ENCODE data around the gene OLFM1.
"Not testable (repeated sequence)": the region's sequence is repeated elsewhere in the genome, so short reads cannot be mapped to it uniquely, and the experiment has no call there.

OLFM1 gene

GRCh38 chr9:135141183-135141774 lies 53.8 kb downstream of the OLFM1 start:
- Histone ChIP-seq H3K9ac (ENCODE audit: low read depth in 1 of 2, low read length in 2 of 2) (no peak overlapping the region), H3K27ac (ENCODE audit: low read depth, low read length) (no peak overlapping the region), H3K36me3 (ENCODE audit: control insufficient read depth in 1 of 2, insufficient read depth in 2 of 2, low read length in 2 of 2) (no peaks in the 10 kb centered on the region), H3K9me3 (ENCODE audit: control insufficient read depth in 1 of 2, low read length in 2 of 2) (no peaks in the 10 kb centered on the region), H3K4me1 (ENCODE audit: control insufficient read depth in 1 of 2, insufficient read depth in 2 of 2, low read length in 2 of 2) (no peaks in the 10 kb centered on the region), H3K27me3 (ENCODE audit: control insufficient read depth in 1 of 2, insufficient read depth in 2 of 2, low read length in 2 of 2) (no peaks in the 10 kb centered on the region), H3K4me3 (ENCODE audit: low read depth in 1 of 2, low read length in 2 of 2) (no peak overlapping the region)

- H3K27me3 ChIP-seq (ENCODE audit: control insufficient read depth in 1 of 2, insufficient read depth in 2 of 2, low read length in 2 of 2): no peaks in the 10 kb centered on the region
Observed at GRCh38 chr9:135144581-135145170, 57.2 kb downstream of the OLFM1 start.

GRCh38 chr9:135145312-135145711 lies 57.8 kb downstream of the OLFM1 start:
- H3K27ac ChIP-seq (ENCODE audit: low read depth, low read length): no peak overlapping the region
- H3K27me3 ChIP-seq (ENCODE audit: control insufficient read depth in 1 of 2, insufficient read depth in 2 of 2, low read length in 2 of 2): no peaks in the 10 kb centered on the region
- no peaks in the 10 kb centered on the region for H3K36me3 ChIP-seq (ENCODE audit: control insufficient read depth in 1 of 2, insufficient read depth in 2 of 2, low read length in 2 of 2)
- no peak overlapping the region for H3K9ac ChIP-seq (ENCODE audit: low read depth in 1 of 2, low read length in 2 of 2)
- H3K4me1 ChIP-seq (ENCODE audit: control insufficient read depth in 1 of 2, insufficient read depth in 2 of 2, low read length in 2 of 2): no peaks in the 10 kb centered on the region
- no peak overlapping the region for H3K4me3 ChIP-seq (ENCODE audit: low read depth in 1 of 2, low read length in 2 of 2)
- H3K9me3 ChIP-seq (ENCODE audit: control insufficient read depth in 1 of 2, low read length in 2 of 2): no peaks in the 10 kb centered on the region

More at GRCh38 chr9:135144581-135145170, 57.2 kb downstream of the OLFM1 start:
- H3K36me3 ChIP-seq (ENCODE audit: control insufficient read depth in 1 of 2, insufficient read depth in 2 of 2, low read length in 2 of 2): no peaks in the 10 kb centered on the region
- no peak overlapping the region for H3K27ac ChIP-seq (ENCODE audit: low read depth, low read length)
- H3K4me1 ChIP-seq (ENCODE audit: control insufficient read depth in 1 of 2, insufficient read depth in 2 of 2, low read length in 2 of 2): no peaks in the 10 kb centered on the region
- no peaks in the 10 kb centered on the region for H3K9me3 ChIP-seq (ENCODE audit: control insufficient read depth in 1 of 2, low read length in 2 of 2)
- H3K4me3 ChIP-seq (ENCODE audit: low read depth in 1 of 2, low read length in 2 of 2): no peak overlapping the region
- H3K9ac ChIP-seq (ENCODE audit: low read depth in 1 of 2, low read length in 2 of 2): no peak overlapping the region

- Histone ChIP-seq H3K4me3 (ENCODE audit: low read depth in 1 of 2, low read length in 2 of 2) (no peak overlapping the region), H3K4me1 (ENCODE audit: control insufficient read depth in 1 of 2, insufficient read depth in 2 of 2, low read length in 2 of 2) (no peaks in the 10 kb centered on the region), H3K9ac (ENCODE audit: low read depth in 1 of 2, low read length in 2 of 2) (no peak overlapping the region), H3K27me3 (ENCODE audit: control insufficient read depth in 1 of 2, insufficient read depth in 2 of 2, low read length in 2 of 2) (no peaks in the 10 kb centered on the region), H3K27ac (ENCODE audit: low read depth, low read length) (no peak overlapping the region), H3K9me3 (ENCODE audit: control insufficient read depth in 1 of 2, low read length in 2 of 2) (peaks cover 0 to 3% of the 10 kb centered on the region in 2 donors), H3K36me3 (ENCODE audit: control insufficient read depth in 1 of 2, insufficient read depth in 2 of 2, low read length in 2 of 2) (no peaks in the 10 kb centered on the region)
Observed at GRCh38 chr9:135146241-135146640, 58.8 kb downstream of the OLFM1 start.

- Histone ChIP-seq H3K36me3 (ENCODE audit: control insufficient read depth in 1 of 2, insufficient read depth in 2 of 2, low read length in 2 of 2) (no peaks in the 10 kb centered on the region), H3K27ac (ENCODE audit: low read depth, low read length) (no peak overlapping the region), H3K4me3 (ENCODE audit: low read depth in 1 of 2, low read length in 2 of 2) (no peak overlapping the region), H3K9me3 (ENCODE audit: control insufficient read depth in 1 of 2, low read length in 2 of 2) (peaks cover 0 to 3% of the 10 kb centered on the region in 2 donors), H3K9ac (ENCODE audit: low read depth in 1 of 2, low read length in 2 of 2) (no peak overlapping the region), H3K27me3 (ENCODE audit: control insufficient read depth in 1 of 2, insufficient read depth in 2 of 2, low read length in 2 of 2) (no peaks in the 10 kb centered on the region), H3K4me1 (ENCODE audit: control insufficient read depth in 1 of 2, insufficient read depth in 2 of 2, low read length in 2 of 2) (no peaks in the 10 kb centered on the region)
Observed at GRCh38 chr9:135146766-135147473, 59.5 kb downstream of the OLFM1 start.

- H3K36me3 ChIP-seq (ENCODE audit: control insufficient read depth in 1 of 2, insufficient read depth in 2 of 2, low read length in 2 of 2): no peaks in the 10 kb centered on the region
- no peak overlapping the region for H3K27ac ChIP-seq (ENCODE audit: low read depth, low read length)
- H3K4me3 ChIP-seq (ENCODE audit: low read depth in 1 of 2, low read length in 2 of 2): no peak overlapping the region
- H3K27me3 ChIP-seq (ENCODE audit: control insufficient read depth in 1 of 2, insufficient read depth in 2 of 2, low read length in 2 of 2): no peaks in the 10 kb centered on the region
- H3K9ac ChIP-seq (ENCODE audit: low read depth in 1 of 2, low read length in 2 of 2): no peak overlapping the region
- peaks cover 0 to 3% of the 10 kb centered on the region in 2 donors for H3K9me3 ChIP-seq (ENCODE audit: control insufficient read depth in 1 of 2, low read length in 2 of 2)
- no peaks in the 10 kb centered on the region for H3K4me1 ChIP-seq (ENCODE audit: control insufficient read depth in 1 of 2, insufficient read depth in 2 of 2, low read length in 2 of 2)
Observed at GRCh38 chr9:135147474-135147805, 60.0 kb downstream of the OLFM1 start.

GRCh38 chr9:135147938-135148337 lies 60.5 kb downstream of the OLFM1 start:
- no peak overlapping the region for H3K9ac ChIP-seq (ENCODE audit: low read depth in 1 of 2, low read length in 2 of 2)
- no peaks in the 10 kb centered on the region for H3K4me1 ChIP-seq (ENCODE audit: control insufficient read depth in 1 of 2, insufficient read depth in 2 of 2, low read length in 2 of 2)
- no peak overlapping the region for H3K4me3 ChIP-seq (ENCODE audit: low read depth in 1 of 2, low read length in 2 of 2)
- H3K27me3 ChIP-seq (ENCODE audit: control insufficient read depth in 1 of 2, insufficient read depth in 2 of 2, low read length in 2 of 2): no peaks in the 10 kb centered on the region
- H3K27ac ChIP-seq (ENCODE audit: low read depth, low read length): no peak overlapping the region
- H3K9me3 ChIP-seq (ENCODE audit: control insufficient read depth in 1 of 2, low read length in 2 of 2): peaks cover 0 to 3% of the 10 kb centered on the region in 2 donors
- no peaks in the 10 kb centered on the region for H3K36me3 ChIP-seq (ENCODE audit: control insufficient read depth in 1 of 2, insufficient read depth in 2 of 2, low read length in 2 of 2)

- Histone ChIP-seq H3K36me3 (ENCODE audit: control insufficient read depth in 1 of 2, insufficient read depth in 2 of 2, low read length in 2 of 2) (no peaks in the 10 kb centered on the region), H3K27ac (ENCODE audit: low read depth, low read length) (no peak overlapping the region), H3K27me3 (ENCODE audit: control insufficient read depth in 1 of 2, insufficient read depth in 2 of 2, low read length in 2 of 2) (no peaks in the 10 kb centered on the region), H3K9me3 (ENCODE audit: control insufficient read depth in 1 of 2, low read length in 2 of 2) (peaks cover 0 to 3% of the 10 kb centered on the region in 2 donors), H3K4me1 (ENCODE audit: control insufficient read depth in 1 of 2, insufficient read depth in 2 of 2, low read length in 2 of 2) (no peaks in the 10 kb centered on the region), H3K9ac (ENCODE audit: low read depth in 1 of 2, low read length in 2 of 2) (no peak overlapping the region), H3K4me3 (ENCODE audit: low read depth in 1 of 2, low read length in 2 of 2) (no peak overlapping the region)
Observed at GRCh38 chr9:135148386-135148785, 60.9 kb downstream of the OLFM1 start.

GRCh38 chr9:135149901-135150300 lies 62.4 kb downstream of the OLFM1 start:
- H3K9me3 ChIP-seq (ENCODE audit: control insufficient read depth in 1 of 2, low read length in 2 of 2); H3K27me3 ChIP-seq (ENCODE audit: control insufficient read depth in 1 of 2, insufficient read depth in 2 of 2, low read length in 2 of 2): not testable (repeated sequence)

GRCh38 chr9:135150981-135151380 lies 63.5 kb downstream of the OLFM1 start:
- Histone ChIP-seq H3K27ac (ENCODE audit: low read depth, low read length) (no peak overlapping the region), H3K9me3 (ENCODE audit: control insufficient read depth in 1 of 2, low read length in 2 of 2) (peaks cover 0 to 3% of the 10 kb centered on the region in 2 donors), H3K4me1 (ENCODE audit: control insufficient read depth in 1 of 2, insufficient read depth in 2 of 2, low read length in 2 of 2) (no peaks in the 10 kb centered on the region), H3K36me3 (ENCODE audit: control insufficient read depth in 1 of 2, insufficient read depth in 2 of 2, low read length in 2 of 2) (no peaks in the 10 kb centered on the region), H3K27me3 (ENCODE audit: control insufficient read depth in 1 of 2, insufficient read depth in 2 of 2, low read length in 2 of 2) (no peaks in the 10 kb centered on the region), H3K9ac (ENCODE audit: low read depth in 1 of 2, low read length in 2 of 2) (no peak overlapping the region), H3K4me3 (ENCODE audit: low read depth in 1 of 2, low read length in 2 of 2) (no peak overlapping the region)

More at GRCh38 chr9:135149901-135150300, 62.4 kb downstream of the OLFM1 start:
- not testable (repeated sequence) for H3K27ac ChIP-seq (ENCODE audit: low read depth, low read length); H3K4me3 ChIP-seq (ENCODE audit: low read depth in 1 of 2, low read length in 2 of 2); H3K9ac ChIP-seq (ENCODE audit: low read depth in 1 of 2, low read length in 2 of 2); H3K4me1 ChIP-seq (ENCODE audit: control insufficient read depth in 1 of 2, insufficient read depth in 2 of 2, low read length in 2 of 2); H3K36me3 ChIP-seq (ENCODE audit: control insufficient read depth in 1 of 2, insufficient read depth in 2 of 2, low read length in 2 of 2)
